Pancreas (tissue), 10 donors: ENCODE measurements around the gene TNFRSF12A. TPM values are rescaled to one million over a fixed set of nuclear protein-coding genes. Genes with fewer than 3 reads are reported as not detected.

Experiments used
- ATAC-seq, 4 donors: fragments of 200-7000 bp; cut with Tn5 transposase; one replicate each; pipeline versions ENCODE4 v1.8.0 to v1.9.1; 2020; ENCODE audit warnings: mild to moderate bottlenecking in 4 of 4, moderate library complexity in 4 of 4
- DNase-seq, 6 donors: peaks; one replicate each; pipeline ENCODE4 v3.0.0-alpha.2; 2020
- FAIRE-seq: peaks from 2 replicates; lab custom pipeline; 2012; peaks lifted over from hg19 to GRCh38; lab: Jason Lieb, UNC
- H3K27ac ChIP-seq, 4 donors: fragments of 200-600 bp; sonication (generic); 1 replicate in 3 of 4; 2 replicates in 1 of 4; pipeline versions ENCODE4 v1.5.0 to v1.8.0; 2020
- H3K27me3 ChIP-seq, 4 donors: fragments of 200-600 bp; one replicate each; pipeline ENCODE4 v1.8.0; 2021
- H3K36me3 ChIP-seq, 3 donors: fragments of 200-600 bp; sonication (generic) in 1 of 3; one replicate each; pipeline versions ENCODE4 v1.5.0 to v1.8.0; 2020 to 2021
- H3K4me1 ChIP-seq, 3 donors: fragments of 200-600 bp; one replicate each; pipeline ENCODE4 v1.8.0; 2021
- H3K4me3 ChIP-seq, 4 donors: fragments of 200-600 bp; sonication (generic) in 2 of 4; one replicate each; pipeline versions ENCODE4 v1.5.0 to v1.8.0; 2020 to 2021
- H3K9me3 ChIP-seq, 4 donors: fragments of 200-600 bp; one replicate each; pipeline ENCODE4 v1.8.0; 2021
- WGBS, 2 donors: extraction: QIAGEN DNeasy Blood & Tissue Kit; methylation state at CpG; one replicate each; pipeline ENCODE4 v1.1.7; 2013; 5-methylcytosine and 5-hydroxymethylcytosine counted together
- intact Hi-C, 3 donors: fragments of 100-400 bp; cut with DNase I; formaldehyde crosslinking; loops; one replicate each; pipeline versions ENCODE4 v1.11.1 to v1.14.2; 2022
- polyA plus RNA-seq, 2 donors: library from polyadenylated mRNA; stranded (reverse); fragments of 200-250 nt; gene quantifications; one replicate each; pipeline ENCODE4 v1.2.3, GENCODE V29; 2013
- total RNA-seq, 6 donors: library from RNA; stranded (reverse); fragmentation: NEBNext Ultra II Directional in 4 of 6; extraction: Animal tissue kit (Norgen Biotek cat#: 25700) in 4 of 6; gene quantifications; one replicate each; pipeline versions ENCODE4 v1.2.1 to v1.2.4, GENCODE V29; 2021 to 2023
- TF ChIP-seq, protein P1 (sequence below), 4 donors: fragments of 200-600 bp; sonication (generic) in 3 of 4; IDR thresholded peaks; one replicate each; pipeline versions ENCODE4 v1.5.0 to v1.8.0; 2021; ENCODE audit warnings: antibody characterized with exemption in 4 of 4
- donor health status: healthy with polysubstance abuse.
- donor health status: DM: no; HTN: no; CAD: no; lungs with moderate emphysema.
- donor health status: DM: no; HTN: no; CAD: no.
- donor health status: control.
- donor health status: control.
- donor health status: Bipolar disorder and iron deficiency.
- donor health status: DM: yes; HTN: yes; CAD: no.
- donor health status: DM: no; HTN: no; CAD: no.
- donor health status: DM: no; HTN: no; CAD: no.
- donor health status: DM: yes; HTN: yes; CAD: no.

Gene TNFRSF12A
- total and polyA plus RNA-seq, 8 donors: 26.8 to 185 (median 77.4) TPM

DNA sequence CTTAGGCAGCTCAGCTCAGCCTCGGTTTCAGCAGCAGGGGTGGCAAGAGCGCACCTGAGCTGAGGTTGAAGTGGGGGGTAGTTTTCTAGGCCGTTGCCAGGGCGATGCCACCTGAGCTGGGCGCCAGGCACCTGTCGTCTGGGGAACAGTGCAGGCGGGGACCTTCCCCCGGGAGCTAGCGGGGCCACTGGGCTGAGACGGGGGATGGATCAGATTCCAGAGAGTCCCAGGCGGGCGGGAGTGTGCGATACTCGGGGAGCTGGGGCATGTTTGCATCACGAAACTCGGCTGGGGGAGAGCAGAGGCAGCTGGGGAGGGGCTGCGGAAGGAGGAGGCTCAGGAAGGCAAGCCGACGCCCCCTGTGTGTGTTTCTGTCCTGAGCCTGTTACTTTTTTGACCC is 7.9 kb upstream of the TNFRSF12A start:
- FAIRE-seq (no peak), DNase-seq (peak in 3 of 6 donors; percentile 55 to 74 (median 62)), ATAC-seq (peak; percentile 20 to 54 (median 38))
- Histone ChIP-seq H3K4me1 (peaks cover 25 to 39% (median 33%) of the 10 kb centered on the region in 3 donors), H3K9me3 (no peaks in the 10 kb centered on the region), H3K27ac (peak overlapping the region; percentile 22 to 70 (median 50)), H3K4me3 (peak overlapping the region in 1 of 4 donors; percentile 20), H3K36me3 (no peaks in the 10 kb centered on the region), H3K27me3 (no peaks in the 10 kb centered on the region)
- WGBS, 2 donors: 12 to 22% methylated on average over 19 of the region's 19 CpGs
- TF ChIP-seq, protein P1, sequence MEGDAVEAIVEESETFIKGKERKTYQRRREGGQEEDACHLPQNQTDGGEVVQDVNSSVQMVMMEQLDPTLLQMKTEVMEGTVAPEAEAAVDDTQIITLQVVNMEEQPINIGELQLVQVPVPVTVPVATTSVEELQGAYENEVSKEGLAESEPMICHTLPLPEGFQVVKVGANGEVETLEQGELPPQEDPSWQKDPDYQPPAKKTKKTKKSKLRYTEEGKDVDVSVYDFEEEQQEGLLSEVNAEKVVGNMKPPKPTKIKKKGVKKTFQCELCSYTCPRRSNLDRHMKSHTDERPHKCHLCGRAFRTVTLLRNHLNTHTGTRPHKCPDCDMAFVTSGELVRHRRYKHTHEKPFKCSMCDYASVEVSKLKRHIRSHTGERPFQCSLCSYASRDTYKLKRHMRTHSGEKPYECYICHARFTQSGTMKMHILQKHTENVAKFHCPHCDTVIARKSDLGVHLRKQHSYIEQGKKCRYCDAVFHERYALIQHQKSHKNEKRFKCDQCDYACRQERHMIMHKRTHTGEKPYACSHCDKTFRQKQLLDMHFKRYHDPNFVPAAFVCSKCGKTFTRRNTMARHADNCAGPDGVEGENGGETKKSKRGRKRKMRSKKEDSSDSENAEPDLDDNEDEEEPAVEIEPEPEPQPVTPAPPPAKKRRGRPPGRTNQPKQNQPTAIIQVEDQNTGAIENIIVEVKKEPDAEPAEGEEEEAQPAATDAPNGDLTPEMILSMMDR (IDR thresholded peaks at IDR 0.05): no peak
- intact Hi-C loops: no loop called here

DNA sequence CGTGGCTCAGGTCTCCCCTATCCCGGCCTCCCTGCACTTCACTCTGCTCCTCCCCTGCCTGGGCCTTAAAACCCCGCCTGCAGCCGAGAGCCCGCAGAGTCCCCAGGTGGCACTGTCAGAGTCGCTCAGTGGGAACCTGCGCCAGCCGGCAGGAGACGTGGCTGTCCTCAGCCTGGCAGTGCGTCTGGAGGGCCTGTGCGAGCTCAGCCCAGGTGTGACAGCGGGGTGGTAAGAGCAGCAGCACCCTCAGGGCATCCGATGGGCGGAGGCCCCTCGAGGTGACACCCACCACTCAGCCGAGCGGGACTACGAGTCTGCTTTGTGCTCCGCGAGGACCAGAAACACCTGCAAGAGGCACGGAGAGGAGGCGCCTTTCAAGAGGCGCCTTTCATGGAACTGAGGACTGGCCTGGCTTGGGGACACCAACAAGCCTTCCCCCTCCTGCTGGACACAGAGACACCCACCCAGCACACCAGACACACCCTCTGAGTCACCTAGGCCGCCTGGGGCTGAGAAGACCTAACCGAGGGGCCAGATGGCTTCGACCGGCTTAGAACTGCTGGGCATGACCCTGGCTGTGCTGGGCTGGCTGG is 7.2 kb upstream of the TNFRSF12A start, which contains the start of gene CLDN9:
TSS of gene CLDN9 (plus strand) at position 96 of the 593 bp plus-strand sequence. CDS start at position 536, 440 bp downstream.
- H3K4me1 ChIP-seq: peaks cover 19 to 32% (median 26%) of the 10 kb centered on the region in 3 donors
- H3K27ac ChIP-seq: peak within 1 kb of the TSS; percentile 22 to 70 (median 50)
- WGBS, 2 donors: 34 to 41% methylated on average over 26 to 27 of the region's 27 CpGs
- H3K9me3 ChIP-seq: no peaks in the 10 kb centered on the region
- peak within 1 kb of the TSS in 1 of 4 donors; percentile 20 for H3K4me3 ChIP-seq
- peak; percentile 64 to 82 (median 78) for ATAC-seq
- TF ChIP-seq, protein P1 (IDR thresholded peaks at IDR 0.05): no peak
- no peaks in the 10 kb centered on the region for H3K36me3 ChIP-seq
- no peaks in the 10 kb centered on the region for H3K27me3 ChIP-seq
- FAIRE-seq: no peak
- intact Hi-C loops: no loop called here
- peak in 5 of 6 donors; percentile 73 to 91 (median 83) for DNase-seq

DNA sequence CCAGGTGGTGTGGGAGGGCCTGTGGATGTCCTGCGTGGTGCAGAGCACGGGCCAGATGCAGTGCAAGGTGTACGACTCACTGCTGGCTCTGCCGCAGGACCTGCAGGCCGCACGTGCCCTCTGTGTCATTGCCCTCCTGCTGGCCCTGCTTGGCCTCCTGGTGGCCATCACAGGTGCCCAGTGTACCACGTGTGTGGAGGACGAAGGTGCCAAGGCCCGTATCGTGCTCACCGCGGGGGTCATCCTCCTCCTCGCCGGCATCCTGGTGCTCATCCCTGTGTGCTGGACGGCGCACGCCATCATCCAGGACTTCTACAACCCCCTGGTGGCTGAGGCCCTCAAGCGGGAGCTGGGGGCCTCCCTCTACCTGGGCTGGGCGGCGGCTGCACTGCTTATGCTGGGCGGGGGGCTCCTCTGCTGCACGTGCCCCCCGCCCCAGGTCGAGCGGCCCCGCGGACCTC is 6.6 kb upstream of the TNFRSF12A start:
- intact Hi-C loops: no loop called here
- ATAC-seq (no peak), DNase-seq (no peak), FAIRE-seq (no peak)
- H3K4me1 ChIP-seq: peaks cover 13 to 31% (median 20%) of the 10 kb centered on the region in 3 donors
- no peaks in the 10 kb centered on the region for H3K9me3 ChIP-seq
- TF ChIP-seq, protein P1 (IDR thresholded peaks at IDR 0.05): no peak
- H3K36me3 ChIP-seq: no peaks in the 10 kb centered on the region
- no peaks in the 10 kb centered on the region for H3K27me3 ChIP-seq
- H3K4me3 ChIP-seq: no peak overlapping the region
- WGBS, 2 donors: 76 to 77% methylated on average over 27 of the region's 27 CpGs
- H3K27ac ChIP-seq: peak overlapping the region in 2 of 4 donors; percentile 55 to 70

DNA sequence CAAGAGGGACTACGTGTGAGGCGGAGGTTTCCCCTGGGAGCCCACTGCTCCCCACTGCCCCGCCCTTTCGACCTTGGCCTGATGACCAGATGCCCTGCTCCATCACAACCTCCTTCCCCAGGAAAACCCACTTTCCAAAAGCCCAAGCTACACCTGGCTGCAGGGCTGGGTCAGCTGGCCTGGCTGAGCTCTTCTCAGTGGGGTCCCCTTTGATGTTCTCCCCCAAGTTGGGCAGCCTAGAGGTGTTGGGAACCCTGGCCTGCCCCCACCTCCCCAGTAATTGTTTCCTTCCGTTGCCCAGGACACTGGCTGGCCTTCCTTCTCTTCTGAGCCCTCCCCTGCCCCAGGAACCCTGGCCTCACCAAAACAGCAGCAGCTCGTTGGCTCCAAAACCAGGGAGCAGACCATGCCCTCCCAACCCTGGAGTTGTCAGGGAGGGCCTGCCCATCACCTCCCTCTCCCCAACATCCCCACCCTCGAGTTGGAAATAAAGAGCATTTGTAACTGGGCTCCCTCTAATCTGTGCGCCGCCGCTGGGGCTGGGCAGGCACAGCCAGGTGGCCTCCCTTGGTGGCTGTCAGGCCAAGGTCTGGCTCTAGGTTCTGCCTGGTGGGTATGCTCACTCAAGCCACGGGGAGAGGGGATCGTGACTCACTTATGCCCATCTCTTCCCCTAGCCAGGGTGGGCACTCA is 6.0 kb upstream of the TNFRSF12A start:
- Histone ChIP-seq H3K36me3 (no peaks in the 10 kb centered on the region), H3K27me3 (no peaks in the 10 kb centered on the region), H3K27ac (no peak overlapping the region), H3K4me3 (no peak overlapping the region), H3K9me3 (no peaks in the 10 kb centered on the region), H3K4me1 (peaks cover 12 to 27% (median 15%) of the 10 kb centered on the region in 3 donors)
- TF ChIP-seq, protein P1 (IDR thresholded peaks at IDR 0.05): no peak
- FAIRE-seq (no peak), ATAC-seq (no peak), DNase-seq (peak in 1 of 6 donors; percentile 64)
- WGBS, 2 donors: 59 to 61% methylated on average over 12 of the region's 12 CpGs
- intact Hi-C loops: no loop called here
